Measurements from ENCODE around the gene CCDC59. TPM values are rescaled to one million over a fixed set of nuclear protein-coding genes. Genes with fewer than 3 reads are reported as not detected.

Gene CCDC59
- total RNA-seq, 2 experiments from 2014 or later = 186 to 204 TPM

DNA sequence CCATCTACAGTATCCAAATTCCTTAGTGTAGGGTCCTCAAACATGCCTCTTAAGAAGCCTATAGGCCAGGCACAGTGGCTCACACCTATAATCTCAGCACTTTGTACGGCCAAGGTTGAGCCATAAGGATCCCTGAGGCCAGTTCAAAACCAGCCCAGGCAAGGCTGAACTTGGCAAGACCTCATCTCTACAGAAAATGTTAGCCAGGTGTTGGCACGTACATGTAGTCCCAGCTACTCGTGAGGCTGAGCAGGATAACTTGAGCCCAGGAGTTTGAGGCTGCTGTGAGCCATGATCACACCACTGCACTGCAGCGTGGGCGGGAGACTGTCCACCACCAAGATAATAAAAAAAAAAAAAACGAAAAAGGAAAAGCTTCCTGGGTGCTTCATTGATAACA is 6.8 kb downstream of the CCDC59 start:
- ChIA-PET CTCF (no interaction called here), POLR2A (no interaction called here)
- Histone ChIP-seq H3K36me3 (ENCODE audit: insufficient read depth, low read length) (peaks cover 56% of the 10 kb centered on the region), H3K27me3 (ENCODE audit: control insufficient read depth in 1 of 2, insufficient read depth in 2 of 2, low read length in 2 of 2) (no peaks in the 10 kb centered on the region), H3K4me3 (ENCODE audit: low read length) (no peak overlapping the region), H3K9me3 (ENCODE audit: control insufficient read depth in 1 of 2, insufficient read depth in 1 of 2, low read length in 2 of 2) (no peaks in the 10 kb centered on the region), H3K27ac (ENCODE audit: low read depth in 1 of 2, low read length in 2 of 2) (no peak overlapping the region), H3K4me1 (ENCODE audit: insufficient read depth, low read length) (no peaks in the 10 kb centered on the region)
- no peak for DNase-seq
- Mint-ChIP-seq H3K4me1 (ENCODE audit: low read depth) (peaks cover 17% of the 10 kb centered on the region), H3K27ac (no peak overlapping the region), H3K9me3 (no peaks in the 10 kb centered on the region), H3K27me3 (no peaks in the 10 kb centered on the region), H3K4me3 (no peak overlapping the region), H3K36me3 (ENCODE audit: low read depth) (peaks cover 78% of the 10 kb centered on the region)
- no peak for ATAC-seq (ENCODE audit: poor library complexity)
- TF ChIP-seq, protein P1, sequence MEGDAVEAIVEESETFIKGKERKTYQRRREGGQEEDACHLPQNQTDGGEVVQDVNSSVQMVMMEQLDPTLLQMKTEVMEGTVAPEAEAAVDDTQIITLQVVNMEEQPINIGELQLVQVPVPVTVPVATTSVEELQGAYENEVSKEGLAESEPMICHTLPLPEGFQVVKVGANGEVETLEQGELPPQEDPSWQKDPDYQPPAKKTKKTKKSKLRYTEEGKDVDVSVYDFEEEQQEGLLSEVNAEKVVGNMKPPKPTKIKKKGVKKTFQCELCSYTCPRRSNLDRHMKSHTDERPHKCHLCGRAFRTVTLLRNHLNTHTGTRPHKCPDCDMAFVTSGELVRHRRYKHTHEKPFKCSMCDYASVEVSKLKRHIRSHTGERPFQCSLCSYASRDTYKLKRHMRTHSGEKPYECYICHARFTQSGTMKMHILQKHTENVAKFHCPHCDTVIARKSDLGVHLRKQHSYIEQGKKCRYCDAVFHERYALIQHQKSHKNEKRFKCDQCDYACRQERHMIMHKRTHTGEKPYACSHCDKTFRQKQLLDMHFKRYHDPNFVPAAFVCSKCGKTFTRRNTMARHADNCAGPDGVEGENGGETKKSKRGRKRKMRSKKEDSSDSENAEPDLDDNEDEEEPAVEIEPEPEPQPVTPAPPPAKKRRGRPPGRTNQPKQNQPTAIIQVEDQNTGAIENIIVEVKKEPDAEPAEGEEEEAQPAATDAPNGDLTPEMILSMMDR (IDR thresholded peaks at IDR 0.05) = no peak
- intact Hi-C loops (cut with DNase I, micrococcal nuclease) = loop anchor here in 1 of 2 experiments (10.0 kb wide), 1 partner anchor 707 kb away; no protein-coding TSS in a partner anchor

- DNase-seq (no peak), ATAC-seq (ENCODE audit: poor library complexity) (no peak)
- Mint-ChIP-seq H3K4me1 (ENCODE audit: low read depth) (peaks cover 5% of the 10 kb centered on the region), H3K27me3 (no peaks in the 10 kb centered on the region), H3K4me3 (no peak overlapping the region), H3K27ac (no peak overlapping the region), H3K9me3 (no peaks in the 10 kb centered on the region), H3K36me3 (ENCODE audit: low read depth) (peaks cover 65% of the 10 kb centered on the region)
- H3K27ac ChIP-seq (ENCODE audit: low read depth in 1 of 2, low read length in 2 of 2) = no peak overlapping the region
- peaks cover 44% of the 10 kb centered on the region for H3K36me3 ChIP-seq (ENCODE audit: insufficient read depth, low read length)
- ChIA-PET POLR2A (interaction anchor here (1.6 kb wide), 1 partner anchor 8 kb away, joined by 4 read pairs; the partner anchor contains the start of genes CCDC59 and METTL25), CTCF (no interaction called here)
- TF ChIP-seq, protein P1 (IDR thresholded peaks at IDR 0.05) = no peak
- intact Hi-C loops (cut with DNase I, micrococcal nuclease) = loop anchor here in 1 of 2 experiments (10.0 kb wide), 1 partner anchor 705 kb away; no protein-coding TSS in a partner anchor
- no peak overlapping the region for H3K4me3 ChIP-seq (ENCODE audit: low read length)
- H3K4me1 ChIP-seq (ENCODE audit: insufficient read depth, low read length) = no peaks in the 10 kb centered on the region
- H3K9me3 ChIP-seq (ENCODE audit: control insufficient read depth in 1 of 2, insufficient read depth in 1 of 2, low read length in 2 of 2) = no peaks in the 10 kb centered on the region
- no peaks in the 10 kb centered on the region for H3K27me3 ChIP-seq (ENCODE audit: control insufficient read depth in 1 of 2, insufficient read depth in 2 of 2, low read length in 2 of 2)
Measured at GRCh38 chr12:82350161-82350560, 8.0 kb downstream of the CCDC59 start.

DNA sequence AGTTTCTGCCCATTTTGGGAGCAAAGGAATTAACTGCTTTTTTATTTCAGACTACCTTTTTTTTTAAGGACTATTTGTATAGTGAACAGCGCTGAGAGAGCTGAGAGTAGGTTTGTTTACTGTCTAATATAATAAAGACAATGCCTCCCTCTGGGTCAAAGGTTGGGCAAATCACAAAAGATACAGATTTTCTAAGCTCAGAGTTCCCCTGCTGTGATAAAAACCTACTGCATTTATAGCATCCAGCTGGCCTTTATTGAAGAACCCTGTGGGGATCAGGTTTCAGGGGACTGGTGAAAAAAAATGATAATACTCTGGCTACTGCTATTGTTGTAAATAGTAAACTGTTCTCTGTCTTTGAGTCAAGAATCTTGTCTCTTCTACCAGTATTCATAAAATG is 28.7 kb downstream of the CCDC59 start:
- intact Hi-C loops (cut with DNase I, micrococcal nuclease) = loop anchor here in 1 of 2 experiments (10.0 kb wide), 1 partner anchor 1385 kb away; no protein-coding TSS in a partner anchor
- Histone ChIP-seq H3K27me3 (ENCODE audit: control insufficient read depth in 1 of 2, insufficient read depth in 2 of 2, low read length in 2 of 2) (no peaks in the 10 kb centered on the region), H3K36me3 (ENCODE audit: insufficient read depth, low read length) (no peaks in the 10 kb centered on the region), H3K27ac (ENCODE audit: low read depth in 1 of 2, low read length in 2 of 2) (no peak overlapping the region), H3K9me3 (ENCODE audit: control insufficient read depth in 1 of 2, insufficient read depth in 1 of 2, low read length in 2 of 2) (no peaks in the 10 kb centered on the region), H3K4me3 (ENCODE audit: low read length) (no peak overlapping the region), H3K4me1 (ENCODE audit: insufficient read depth, low read length) (no peaks in the 10 kb centered on the region)
- no peak overlapping the region for H3K4me3 Mint-ChIP-seq
- no peaks in the 10 kb centered on the region for H3K4me1 Mint-ChIP-seq (ENCODE audit: low read depth)
- POLR2A ChIA-PET = no interaction called here
- H3K27ac Mint-ChIP-seq = no peak overlapping the region
- CTCF ChIA-PET = no interaction called here
- DNase-seq = no peak
- no peaks in the 10 kb centered on the region for H3K9me3 Mint-ChIP-seq
- TF ChIP-seq, protein P1 (IDR thresholded peaks at IDR 0.05) = no peak
- peaks cover 11% of the 10 kb centered on the region for H3K27me3 Mint-ChIP-seq
- H3K36me3 Mint-ChIP-seq (ENCODE audit: low read depth) = no peaks in the 10 kb centered on the region
- ATAC-seq (ENCODE audit: poor library complexity) = no peak

Data from CD4-positive, alpha-beta T cell (primary cell).